ENCODE measurements around the gene MAST4.

MAST4 gene

DNA sequence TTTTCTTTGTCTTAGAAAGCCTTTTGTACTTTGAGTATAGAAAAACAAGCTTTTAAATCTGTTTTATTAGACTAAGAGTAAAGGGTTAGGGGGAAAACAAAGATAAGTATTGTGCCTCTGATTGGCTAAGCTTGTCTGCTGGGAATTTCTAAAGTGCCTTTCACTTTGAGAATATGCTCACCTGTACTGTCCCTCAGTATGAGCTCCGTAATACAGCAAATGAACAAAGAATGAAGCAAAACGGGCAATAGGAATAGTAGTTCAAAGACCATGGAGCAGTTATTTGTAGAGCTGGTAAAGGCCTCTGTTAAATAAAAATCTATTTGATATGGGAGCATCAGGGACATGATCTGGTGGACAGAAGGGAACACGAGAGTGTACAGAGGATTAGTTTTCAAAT, 277.8 kb downstream of the MAST4 start:
- DNase-seq (ENCODE audit: low read depth in 2 of 2), result no peak

DNA sequence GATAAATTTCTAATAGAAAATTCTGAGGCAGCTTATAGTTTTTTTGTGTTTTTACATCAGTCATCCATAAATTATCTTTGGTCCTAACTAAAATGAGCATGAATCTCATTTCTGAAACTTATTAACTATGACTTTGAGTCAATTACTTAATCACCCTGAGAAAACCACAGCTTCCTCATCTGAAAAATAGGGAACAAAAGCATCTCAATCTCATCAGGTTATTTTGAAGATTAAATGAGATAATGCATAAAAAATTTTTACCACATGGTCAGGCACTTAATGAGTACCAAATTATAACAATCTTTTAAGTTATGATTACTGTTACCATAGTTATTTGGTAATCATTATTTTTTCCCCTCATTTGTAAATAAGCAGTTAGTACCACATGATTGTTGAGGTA, 279.1 kb downstream of the MAST4 start:
- no peak for DNase-seq (ENCODE audit: low read depth in 2 of 2)

DNA sequence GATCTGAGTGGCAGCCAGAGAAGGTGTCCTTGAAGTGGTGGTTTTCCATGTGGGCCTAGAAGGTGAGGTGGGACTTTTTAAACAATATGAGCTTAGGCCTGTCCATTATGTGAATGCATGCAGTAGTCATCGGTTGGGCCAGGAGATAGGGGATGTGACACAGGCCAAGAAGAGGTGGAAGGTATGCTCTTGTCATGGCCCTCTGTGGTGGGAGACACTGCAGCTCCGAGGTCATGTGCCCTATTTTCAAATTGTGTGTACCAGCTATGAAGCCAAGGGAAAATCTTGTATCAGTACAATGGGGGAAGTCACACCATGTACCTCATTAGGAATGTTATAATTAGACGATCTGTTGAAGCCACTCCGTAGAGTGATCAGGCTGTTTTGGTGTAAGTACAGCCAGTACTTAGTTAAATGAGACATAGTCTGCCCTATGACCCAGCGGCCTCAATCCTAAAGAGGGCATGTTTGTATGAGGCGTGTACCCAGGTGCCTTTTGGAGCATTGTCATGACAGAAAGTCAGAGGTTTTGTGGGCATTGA, 280.1 kb downstream of the MAST4 start:
- DNase-seq (ENCODE audit: low read depth in 2 of 2), result no peak

DNA sequence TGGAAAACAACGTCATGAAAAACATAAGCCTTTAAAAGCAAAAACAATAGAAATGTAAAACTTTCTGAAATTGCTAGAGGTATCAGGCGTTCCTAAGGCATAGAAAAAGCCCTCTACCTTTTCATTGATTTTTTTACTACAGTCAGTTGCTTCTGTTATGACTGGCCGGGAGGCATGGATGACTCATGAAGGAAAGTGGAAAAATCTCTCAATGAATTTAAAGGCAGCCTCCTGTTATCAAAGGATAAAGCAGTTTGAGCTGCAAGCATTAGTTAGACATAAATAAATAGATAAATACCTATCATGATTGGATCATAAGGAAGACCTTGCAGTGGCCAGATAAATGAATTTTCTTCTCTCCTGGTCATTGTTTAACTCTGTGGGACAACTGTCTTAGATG, 281.6 kb downstream of the MAST4 start:
- DNase-seq (ENCODE audit: low read depth in 2 of 2), result no peak

DNA sequence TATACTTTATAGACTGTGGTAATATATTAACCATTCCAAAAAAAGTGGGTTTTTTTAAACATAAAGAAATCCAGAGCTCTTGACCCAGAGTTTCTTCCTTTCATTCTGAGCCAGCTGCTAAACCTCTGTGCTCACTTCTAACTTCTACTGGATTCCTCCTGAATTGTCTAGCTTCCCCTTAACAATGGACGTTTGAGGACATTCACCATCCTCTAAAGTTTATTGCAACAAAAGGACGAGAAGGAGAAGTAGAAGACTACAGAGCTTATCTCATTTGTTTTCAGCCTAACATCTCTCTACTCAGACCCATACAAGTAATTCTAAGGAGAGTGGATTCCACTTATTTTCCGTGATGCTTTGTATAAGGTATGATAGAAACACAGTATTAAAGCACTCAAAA, 284.2 kb downstream of the MAST4 start:
- DNase-seq (ENCODE audit: low read depth in 2 of 2), result no peak

DNA sequence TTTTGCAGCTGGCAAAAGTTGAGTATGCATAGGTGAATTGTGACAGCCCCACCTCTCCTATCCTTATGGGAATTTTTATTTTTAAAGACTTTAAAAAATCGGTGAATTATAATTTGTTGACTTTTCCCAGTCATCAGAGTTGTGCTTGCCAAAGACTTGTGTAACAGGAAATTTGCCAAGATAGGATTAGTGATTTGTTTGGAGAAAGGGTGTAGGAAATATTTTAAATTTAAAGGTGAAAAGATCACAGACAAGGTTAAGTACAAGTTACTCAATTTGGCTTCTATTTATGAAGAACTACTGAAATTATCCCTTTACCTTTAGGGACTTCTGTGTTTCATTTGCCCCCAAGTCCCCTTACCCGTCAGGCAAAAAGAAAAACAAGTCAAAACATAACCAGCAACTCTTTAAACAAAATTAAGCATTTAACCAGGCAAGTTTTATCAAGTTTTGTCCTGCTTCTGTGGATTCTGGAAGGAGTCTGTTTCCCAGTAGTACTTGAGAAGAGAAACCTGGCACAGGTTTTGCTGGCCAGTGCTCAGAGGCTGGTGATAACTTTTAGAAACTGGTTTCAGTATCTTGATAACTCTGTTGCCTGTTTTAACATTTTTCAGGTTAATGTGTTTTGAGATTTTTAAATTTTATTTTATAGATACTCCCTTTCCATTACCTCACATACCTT, 285.4 kb downstream of the MAST4 start:
- no peak for DNase-seq (ENCODE audit: low read depth in 2 of 2)

DNA sequence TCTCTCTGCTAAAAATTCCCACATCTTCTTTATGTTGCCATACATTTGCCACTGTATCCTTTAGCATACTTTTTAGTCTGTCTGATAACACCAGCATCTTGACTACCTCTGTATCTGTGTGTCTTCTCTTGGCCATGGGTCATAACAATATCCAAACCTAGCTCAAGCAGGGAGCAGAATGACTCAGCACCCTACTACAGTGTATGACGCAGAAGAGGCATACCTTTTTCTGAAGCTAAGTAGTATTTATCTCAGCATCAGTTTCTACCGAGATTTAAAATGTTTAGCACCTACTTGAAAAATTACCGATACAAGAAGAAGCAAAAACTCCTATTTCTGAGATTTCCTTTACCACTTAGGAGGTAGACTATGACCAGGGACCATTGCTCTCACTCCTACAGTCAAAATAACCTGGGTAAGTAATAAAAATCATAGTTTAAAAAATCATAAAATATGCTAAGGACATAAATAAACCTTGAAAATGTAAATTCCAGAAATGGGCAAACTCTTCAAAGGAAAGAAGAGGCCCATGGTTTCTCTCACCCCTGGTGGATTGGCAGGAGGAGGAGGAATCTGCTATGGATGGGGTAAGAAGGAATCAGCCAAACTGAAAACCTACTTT, 286.5 kb downstream of the MAST4 start:
- DNase-seq (ENCODE audit: low read depth in 2 of 2), result no peak

DNA sequence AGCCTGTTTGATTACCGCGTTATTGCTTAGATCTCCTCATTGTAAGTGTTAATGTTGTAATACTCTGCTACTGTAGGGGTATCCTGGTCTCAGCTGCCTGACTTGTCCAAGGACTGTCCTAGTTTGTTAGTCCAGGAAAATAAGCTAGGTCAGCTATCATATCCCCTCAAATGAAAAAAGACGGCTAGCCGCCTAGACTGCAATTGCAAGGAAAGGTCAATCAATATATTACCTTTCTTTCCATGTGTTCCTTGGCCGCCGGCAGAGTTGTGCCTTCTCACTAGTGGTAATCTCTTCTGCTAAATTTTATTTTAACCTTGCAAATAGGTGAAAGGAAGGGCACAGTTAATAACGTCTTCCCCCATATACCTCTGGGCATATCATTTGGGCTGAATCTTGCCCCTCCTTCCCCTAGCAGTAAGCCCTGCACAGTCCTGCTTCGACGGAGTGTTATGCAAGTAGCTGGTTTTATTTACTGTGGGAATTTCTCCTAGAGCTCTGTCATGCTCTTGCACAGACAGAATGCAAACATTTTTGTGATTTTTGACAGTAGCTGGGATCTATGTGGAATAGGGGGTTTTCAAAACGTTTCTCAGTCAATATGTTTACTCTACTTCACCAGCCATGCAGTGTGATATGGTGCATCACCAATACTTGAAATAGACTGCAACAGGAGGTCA, 288.5 kb downstream of the MAST4 start:
- DNase-seq (ENCODE audit: low read depth in 2 of 2), result no peak

DNA sequence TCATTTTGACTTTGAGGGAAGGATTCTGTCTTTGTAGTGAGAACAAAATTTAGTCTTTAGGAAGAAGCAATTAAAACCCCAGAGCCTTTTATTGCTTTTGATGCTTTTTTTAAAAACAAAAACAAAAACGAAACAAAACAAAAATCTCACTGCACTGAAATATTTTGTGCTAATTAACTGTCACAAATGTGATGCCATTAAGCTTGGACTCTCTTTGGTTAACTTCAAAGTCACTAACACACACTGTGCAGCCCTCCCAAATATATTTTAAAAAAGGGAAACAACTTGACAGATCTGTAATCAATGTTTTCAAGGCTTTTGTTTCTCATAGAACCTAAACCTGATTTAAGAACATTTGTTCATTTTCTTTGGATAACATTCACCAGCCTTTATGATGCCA, 290.7 kb downstream of the MAST4 start:
- no peak for DNase-seq (ENCODE audit: low read depth in 2 of 2)

DNA sequence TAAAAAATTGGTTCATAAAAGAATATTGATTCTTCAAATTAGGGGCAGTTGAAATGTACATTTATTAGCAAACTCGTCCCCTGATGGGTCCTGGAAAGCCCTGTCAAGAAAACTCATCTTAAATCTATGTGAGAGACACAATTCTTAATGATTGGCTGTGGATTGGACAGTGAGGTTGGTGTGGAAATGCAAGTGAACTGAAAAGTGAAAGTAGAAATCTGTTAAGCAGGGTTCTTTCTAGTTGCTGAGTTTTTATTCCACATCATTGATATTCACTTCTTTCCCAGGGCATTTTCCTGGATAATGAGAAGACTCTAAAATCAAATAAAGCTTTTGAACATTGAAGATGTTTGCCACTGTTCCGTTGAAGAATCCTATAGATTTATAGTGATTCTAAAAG, 292.4 kb downstream of the MAST4 start:
- DNase-seq (ENCODE audit: low read depth in 2 of 2), result no peak

DNA sequence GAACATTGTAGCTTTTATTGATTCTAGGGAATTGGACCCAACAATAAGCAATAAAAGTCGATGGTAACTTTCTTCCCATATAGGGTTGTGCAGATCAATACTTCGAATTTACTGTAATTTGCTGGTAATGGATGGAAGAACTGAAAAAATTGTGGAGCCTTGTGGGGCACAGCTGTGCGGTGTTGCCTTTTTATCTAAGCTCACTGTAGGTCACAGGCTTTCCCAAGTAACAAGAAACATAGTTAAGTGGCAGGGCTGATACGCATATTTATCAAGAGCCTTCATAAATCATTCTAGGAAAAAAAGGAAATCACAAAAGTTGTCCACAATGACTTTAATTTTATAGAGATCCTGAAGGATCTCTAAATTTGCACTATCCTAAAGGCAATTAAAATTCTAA, 292.9 kb downstream of the MAST4 start:
- no peak for DNase-seq (ENCODE audit: low read depth in 2 of 2)

DNA sequence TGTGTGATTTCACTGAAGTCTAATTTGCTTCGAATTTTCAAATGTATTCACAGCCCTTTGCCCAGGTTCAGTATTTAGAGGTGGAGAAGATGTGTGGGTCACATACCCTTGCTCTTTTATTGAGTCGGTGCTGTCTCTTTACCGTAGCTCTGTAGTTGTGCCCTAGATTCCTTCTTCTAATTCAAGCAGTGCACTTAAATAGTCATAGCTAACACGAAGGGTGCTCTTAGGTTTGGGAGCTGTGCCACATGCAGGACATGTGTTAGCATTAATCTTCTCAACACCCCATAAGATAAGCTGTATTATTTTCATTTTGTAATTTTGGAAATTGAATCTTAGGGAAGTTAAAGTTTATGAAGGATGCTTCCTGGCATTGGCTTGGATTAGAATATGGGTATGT, 293.3 kb downstream of the MAST4 start:
- DNase-seq (ENCODE audit: low read depth in 2 of 2), result no peak

DNA sequence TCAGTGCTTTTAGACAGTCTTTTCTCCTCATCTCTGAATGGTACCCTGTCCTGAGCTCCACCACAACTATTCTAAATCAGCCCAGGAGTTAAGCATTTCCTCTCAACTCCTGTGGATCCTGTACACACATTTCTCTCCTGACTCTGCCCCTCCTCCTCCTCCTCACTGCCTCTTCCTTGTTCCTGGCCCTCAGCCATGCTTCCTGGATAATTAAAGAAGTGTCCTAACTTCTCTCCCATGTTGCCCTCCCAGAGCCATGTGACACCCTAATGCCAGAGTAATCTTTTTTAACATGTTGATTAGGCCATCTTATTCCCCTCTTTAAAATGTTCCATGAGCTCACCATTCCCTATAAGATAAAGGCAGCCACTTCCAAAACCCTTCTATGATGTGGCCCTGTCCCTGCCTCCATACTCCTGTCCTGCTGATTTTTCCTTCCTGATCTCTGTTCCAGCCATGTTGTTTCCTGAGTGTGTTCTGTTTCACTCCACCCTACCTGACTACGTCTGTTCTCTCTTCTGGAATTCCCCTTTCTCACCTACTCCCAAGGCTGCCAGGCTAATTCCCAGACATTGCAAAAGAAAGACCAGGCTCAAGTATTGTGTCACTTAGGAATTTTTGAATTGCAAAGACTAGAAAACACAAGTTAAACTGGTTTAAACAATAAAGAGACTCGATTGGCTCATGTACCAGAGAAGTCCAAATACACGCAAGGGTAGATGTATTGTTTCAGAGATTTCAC, 295.2 kb downstream of the MAST4 start:
- no peak for DNase-seq (ENCODE audit: low read depth in 2 of 2)

DNA sequence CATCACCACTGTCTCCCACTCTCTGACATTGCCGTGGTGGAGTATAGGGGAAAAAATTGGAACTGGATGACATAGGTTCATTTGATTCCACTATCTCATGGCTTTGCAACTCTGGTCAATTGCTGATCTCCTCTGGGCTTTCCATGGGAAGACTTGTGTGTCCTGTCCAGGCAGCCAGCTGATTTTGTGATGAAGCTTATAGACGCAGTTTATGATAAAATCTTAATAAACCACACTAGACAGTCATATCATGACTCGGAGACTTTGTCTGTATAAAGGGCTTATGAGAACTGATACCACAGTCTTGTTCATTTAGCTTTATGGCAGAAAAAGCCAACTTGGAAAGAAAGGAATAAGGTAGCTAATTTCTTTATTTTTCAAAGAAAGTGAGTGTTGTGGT, 296.5 kb downstream of the MAST4 start:
- no peak for DNase-seq (ENCODE audit: low read depth in 2 of 2)

DNA sequence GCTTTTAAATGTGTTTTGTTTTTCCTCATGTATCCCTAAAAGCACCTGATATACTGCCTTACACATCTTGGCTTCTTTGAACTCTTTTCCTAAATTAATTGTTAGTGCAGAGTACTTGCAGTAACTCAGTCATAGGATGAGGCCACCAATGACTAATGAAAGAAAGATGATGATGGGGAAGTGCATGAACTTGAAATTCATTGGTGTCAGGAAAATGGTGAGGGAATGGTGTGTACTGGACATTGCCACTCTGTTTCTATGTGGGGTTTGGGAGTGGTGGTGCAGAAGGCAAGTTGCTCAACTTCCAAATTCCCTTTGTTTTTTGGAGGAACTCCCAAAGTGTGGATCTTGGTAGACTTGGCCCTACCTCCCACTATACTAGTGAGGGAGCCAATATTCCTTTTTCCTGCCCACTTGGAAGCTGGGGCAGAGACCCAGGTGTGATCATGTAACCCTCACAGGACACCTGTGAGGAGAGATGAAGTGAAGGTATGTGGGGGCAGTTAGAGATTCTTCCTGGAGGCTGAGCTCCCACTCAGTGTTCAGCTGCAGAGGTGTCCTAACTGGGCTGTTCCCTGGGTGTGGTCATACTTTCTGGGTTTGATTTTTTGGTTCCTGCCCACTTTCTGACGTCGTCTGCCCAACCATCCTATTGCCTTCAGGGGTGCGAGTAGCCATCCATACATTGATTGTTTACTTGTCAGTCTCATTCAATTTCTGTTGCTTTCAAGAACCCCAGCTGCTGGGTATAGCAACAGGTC, 298.5 kb downstream of the MAST4 start:
- no peak for DNase-seq (ENCODE audit: low read depth in 2 of 2)

DNA sequence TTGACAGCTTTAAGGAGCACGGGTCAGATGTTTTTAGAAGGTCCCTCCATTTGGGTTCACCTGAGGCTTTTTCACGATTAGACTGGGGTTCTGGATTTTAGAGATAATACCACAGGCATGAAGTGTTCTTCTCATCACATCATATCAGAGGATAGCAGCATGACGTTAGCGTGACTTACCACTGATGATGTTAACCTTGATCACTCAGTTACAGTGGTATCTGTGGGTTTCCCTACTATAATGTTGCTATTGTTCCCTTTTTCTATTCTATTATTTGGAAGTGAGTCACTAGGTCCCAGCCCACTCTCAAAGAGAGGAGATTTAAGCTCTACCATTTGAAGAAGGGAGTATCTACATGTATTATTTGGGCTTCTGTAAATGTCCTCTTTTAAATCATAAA, 300.0 kb downstream of the MAST4 start:
- no peak for DNase-seq (ENCODE audit: low read depth in 2 of 2)

DNA sequence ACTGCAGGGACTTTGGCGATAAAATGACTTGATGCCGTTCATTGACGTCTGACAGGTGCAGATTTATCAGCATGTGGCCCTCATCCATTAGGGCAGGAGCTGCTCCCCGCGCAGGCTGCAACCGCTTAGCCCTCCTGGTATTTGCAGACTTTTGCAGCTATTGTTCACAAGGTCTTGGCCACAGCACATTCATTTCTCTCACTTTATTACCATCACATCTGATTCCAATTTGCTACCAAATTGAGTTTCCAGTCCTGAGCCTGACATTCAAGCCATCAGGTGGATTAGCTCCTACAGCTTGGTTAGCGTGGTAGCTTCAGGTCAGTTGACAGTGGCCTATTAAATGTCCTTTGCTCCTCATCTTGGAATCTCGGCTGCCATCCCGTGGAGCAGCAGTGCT, 301.2 kb downstream of the MAST4 start:
- DNase-seq (ENCODE audit: low read depth in 2 of 2), result no peak

DNA sequence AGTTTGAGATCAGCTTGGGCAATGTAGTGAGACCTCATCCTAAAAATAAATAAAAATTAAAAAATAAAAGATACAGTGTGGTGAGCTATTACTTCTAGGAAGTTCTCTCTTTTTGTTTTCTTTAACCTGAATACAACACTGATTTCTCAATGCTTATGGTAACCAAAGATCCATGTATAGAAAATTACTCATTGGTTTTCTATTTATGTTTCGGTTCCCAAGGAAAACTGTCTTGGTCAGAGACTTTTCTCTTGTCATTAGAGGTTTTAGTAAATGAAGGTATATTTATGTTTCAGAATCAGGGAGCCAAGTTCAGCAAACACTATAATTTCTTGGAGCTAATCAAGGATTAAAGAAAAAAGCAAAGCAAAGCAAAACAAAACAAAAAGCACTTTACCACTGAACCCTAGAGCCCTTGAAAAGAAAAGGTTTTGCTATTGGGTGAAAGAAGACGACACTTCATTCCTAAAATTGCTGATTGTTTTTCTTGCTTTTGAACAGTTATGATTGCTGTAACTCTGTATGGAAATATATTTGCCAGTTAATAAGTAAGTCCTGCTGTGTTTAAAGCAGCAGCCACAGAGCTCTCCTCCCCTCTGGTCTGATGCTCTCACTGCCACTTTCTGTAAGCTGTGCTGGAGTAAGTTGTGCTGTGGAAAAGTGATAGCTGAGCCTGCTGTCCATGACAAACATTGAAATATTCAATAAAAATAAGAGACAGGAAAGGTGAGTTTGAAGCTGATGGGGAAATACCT, 302.2 kb downstream of the MAST4 start:
- no peak for DNase-seq (ENCODE audit: low read depth in 2 of 2)

DNA sequence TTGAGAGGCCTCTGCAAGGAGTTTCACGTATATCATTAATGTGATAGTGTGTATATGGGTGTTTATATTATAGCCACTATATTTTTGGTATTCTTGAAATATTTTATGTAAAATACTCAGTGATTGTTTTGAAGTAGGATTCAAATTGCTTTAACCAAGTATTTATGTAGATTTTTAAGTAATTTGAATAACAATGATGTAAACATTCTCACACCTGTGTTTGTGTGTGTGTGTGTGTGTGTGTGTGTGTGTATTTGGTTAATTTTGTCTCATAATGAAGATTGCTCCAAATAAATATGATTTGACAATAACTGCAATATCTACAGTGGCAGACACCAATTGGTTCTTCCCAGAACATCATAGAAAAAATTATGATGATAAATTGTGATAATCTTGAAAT, 307.0 kb downstream of the MAST4 start:
- DNase-seq (ENCODE audit: low read depth in 2 of 2), result no peak

DNA sequence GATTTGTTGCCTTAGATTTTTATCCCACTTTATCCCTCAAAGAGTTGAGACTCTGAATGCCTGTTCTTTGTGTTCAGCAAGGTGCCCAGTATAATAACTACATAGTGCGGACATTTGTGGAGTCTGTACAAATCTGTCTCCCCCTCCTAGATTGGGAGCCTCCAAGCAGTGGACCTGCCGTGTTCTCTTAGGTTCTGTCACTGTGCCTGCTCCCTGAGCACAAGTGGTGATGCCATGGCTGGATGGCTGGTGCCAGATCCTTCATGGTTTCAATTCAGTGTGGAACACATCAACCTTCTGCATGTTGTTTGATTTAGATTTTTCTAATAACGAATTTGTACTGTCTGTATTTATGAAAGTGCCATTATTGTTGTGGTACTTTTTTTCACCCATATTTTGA, 307.5 kb downstream of the MAST4 start:
- no peak for DNase-seq (ENCODE audit: low read depth in 2 of 2)

DNA sequence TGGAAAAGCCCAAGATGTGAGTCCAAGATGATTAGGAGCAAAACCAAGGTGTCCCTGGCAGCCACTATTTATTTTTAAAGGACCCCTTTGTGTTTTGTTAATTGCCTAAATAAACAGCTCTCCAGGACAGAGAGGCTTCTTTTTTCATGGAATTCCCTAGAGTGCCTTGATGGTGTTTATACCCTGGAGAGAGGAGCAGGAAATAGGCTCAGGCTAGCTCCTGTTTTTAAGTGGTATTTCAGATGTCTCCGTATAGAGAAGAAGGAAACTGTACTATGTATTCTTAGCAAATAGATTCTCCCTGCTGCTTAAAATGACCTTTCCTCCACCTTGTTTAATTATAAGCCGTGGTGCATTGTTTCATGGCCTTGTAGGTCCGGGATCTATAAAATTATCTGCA, 308.0 kb downstream of the MAST4 start:
- no peak for DNase-seq (ENCODE audit: low read depth in 2 of 2)

Measured in fibroblast of skin of left quadriceps (primary cell).